ENCODE results near the gene KCNMA1.

Gene KCNMA1

DNA sequence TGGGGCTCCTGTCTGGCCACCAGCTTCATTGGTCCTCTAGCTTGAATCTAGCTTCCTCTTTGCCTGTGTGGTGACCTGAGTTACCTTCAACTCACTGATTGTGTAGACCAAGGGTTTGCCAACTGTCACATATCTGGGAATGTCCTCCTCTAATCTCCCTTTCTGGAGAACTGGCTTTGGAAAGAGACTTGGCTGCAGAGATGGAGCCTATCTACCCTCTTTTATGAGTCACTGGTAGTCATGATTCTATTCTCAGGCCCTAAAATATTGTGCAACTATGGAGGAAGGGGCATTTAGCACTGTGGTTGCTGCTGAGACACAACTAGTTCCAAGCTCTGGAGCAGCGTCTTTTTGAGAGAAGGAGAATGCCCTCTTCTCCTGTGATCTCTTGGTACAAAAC lies 691.3 kb downstream of the KCNMA1 start:
- no peak for DNase-seq

DNA sequence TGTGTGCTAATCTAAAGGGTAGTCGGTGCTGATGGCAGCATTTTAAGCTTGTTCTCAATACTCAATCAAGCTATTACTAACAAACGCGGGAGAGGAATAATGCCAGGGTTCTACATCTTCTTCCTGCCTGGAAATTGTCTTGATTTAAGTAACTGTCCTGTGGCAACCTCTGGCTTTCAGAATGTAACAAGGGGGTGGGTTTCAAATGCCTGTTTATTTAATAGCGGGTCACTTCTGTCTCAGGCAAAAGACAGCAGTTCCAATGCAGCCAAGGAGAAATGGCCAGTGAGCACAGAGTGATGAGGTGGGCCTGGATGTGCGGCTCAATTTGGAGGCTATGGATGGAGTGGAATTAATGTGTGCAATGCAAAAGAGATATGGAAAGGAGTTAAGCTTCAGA lies 692.4 kb downstream of the KCNMA1 start:
- DNase-seq: no peak

DNA sequence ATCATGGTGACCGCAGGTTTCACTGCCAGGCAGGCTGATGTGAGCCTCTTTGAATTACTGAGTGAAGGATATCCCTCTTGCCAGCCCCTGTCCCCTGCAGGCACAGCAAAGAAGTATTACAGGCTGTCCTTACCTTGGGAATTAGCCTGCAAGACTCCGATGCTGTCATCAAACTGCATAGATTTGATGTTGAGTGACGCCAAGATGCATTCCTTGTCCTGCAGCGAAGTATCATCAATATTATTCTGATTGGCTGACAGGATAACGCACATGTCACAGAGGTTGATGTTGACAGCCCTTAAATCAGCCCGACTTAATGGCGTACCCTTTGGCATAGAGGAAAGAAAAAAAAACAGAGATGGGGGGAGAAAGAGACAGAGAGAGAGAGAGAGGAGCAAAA lies 693.0 kb downstream of the KCNMA1 start:
- no peak for DNase-seq

DNA sequence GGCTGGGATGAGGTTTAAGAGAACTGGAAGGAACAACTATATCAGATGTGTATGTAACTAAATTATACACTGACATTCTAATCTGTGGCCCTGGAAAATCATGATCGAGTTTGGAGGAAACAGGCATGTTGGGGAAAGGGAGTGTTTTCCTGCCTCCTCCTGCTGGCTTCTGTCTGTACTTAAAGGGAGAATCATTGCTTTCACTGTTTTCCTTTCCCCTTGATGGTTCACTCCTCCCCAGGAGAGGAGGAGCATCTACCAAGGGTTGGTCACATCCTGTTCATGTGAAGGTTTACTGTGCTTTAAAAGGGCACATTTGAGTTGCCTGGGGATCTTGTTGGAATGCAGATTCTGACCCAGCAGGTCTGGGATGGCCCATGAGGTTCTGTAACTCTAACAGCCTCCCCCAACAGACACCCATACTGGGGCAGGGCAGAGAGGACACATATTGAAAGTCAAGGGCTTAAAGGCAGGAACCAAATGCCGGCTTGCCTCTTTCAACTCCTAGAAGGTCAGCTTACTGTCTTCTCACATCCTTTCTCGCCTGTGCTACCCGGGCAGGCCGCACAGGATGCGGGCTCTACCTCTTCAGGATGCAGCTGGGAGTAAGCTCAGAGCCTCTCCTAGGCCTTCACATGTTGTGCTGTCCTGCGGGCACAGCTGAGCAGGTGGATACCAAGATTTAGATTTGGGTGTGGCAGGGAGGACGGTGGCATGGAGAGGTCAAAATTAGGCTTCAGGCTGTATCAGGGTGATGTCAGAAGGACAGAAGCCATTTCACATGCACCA lies 694.8 kb downstream of the KCNMA1 start:
- no peak for DNase-seq

DNA sequence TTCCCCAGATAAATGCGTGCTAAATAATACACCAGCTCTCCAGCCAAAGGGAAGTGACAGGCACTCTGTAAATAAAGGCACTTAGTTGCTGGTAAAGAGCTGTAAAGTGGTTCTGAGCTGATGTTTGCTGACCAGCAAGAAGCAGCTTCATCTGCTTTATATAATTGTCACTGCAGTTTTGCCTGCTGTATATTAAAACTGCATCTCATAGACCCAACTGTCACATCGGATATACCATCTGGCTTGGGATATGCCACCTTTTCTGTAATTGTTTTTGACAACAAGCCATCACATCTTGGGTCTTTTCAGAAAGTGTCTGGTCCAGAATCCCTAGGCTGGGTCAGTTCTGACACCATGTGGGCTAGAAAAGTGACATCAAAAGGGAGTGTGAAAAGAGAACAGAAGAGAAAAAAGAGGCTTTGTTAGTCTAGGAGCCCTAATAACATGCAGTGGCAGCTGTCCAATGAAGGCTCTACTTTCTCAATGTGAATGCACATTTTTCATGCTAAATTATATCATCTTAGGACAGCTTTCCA lies 697.6 kb downstream of the KCNMA1 start:
- peak; percentile 47 for DNase-seq

DNA sequence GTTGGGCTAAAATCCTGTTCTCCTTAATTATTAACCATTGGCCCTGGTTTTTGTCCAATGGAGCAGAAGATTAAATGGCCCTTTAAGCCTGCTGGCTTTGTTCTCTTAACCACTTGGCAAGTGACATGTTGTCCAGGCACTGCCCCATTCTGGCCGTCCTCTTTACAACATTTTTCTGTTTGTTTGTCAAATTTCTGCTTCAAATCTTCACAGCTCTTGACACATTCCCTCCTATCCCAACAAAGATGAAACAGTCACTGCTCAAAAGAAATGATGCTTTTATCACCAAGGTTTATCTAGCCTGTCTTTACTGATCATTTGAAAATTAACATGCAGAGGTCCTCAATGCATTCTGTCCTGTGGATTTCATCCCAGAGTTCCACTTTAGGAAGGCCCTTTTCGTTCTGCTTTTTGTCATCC lies 700.4 kb downstream of the KCNMA1 start:
- no peak for DNase-seq

DNA sequence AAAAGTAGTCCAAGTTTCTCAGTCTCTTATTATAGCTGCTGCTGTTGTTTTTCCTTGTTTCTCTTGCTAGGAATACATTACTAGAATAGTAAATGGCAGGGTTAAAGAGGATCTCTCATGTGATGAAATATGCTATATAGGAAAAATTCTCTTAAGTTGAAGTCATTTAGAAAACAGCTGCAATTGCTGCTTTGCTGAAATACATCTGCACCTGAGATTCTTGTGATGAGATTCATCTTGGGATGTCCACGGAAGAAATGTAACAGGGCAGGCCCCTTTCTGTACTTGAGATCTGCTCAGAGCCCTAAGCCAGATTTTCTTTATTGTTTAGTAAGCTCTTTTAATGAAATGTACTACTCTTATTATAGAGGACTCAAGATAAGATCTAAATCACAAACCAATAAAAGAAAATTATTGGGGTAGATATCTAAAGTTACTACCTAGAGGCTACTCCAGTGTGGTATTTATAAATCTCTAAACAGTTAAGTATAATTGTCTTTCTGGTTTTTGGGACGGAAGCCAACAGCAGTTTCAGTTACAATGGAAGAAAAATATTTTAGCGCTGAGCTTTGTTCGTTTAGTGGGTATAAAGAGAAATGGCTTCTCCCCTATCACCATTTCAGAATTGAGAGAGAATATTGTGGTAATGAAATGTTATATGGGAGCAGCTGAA lies 701.5 kb downstream of the KCNMA1 start:
- DNase-seq: no peak

DNA sequence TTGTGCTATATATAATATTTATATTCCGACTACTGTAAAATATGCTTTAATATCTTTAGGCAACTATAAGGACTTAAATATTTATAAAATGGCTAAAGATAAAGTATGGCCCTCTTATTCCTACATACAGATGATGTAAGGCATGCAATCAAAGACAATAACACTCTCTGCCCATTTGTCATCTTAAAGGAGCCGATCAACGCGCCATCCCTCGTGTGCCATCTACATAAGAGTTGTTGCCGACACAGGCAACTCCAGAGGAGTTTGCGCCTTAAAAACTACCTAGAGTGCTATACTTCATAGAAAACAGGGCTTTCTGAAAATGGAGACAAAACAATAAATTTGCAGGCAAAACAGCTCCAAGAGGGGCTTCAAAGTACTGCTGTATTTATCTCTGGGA lies 709.0 kb downstream of the KCNMA1 start:
- DNase-seq: no peak

DNA sequence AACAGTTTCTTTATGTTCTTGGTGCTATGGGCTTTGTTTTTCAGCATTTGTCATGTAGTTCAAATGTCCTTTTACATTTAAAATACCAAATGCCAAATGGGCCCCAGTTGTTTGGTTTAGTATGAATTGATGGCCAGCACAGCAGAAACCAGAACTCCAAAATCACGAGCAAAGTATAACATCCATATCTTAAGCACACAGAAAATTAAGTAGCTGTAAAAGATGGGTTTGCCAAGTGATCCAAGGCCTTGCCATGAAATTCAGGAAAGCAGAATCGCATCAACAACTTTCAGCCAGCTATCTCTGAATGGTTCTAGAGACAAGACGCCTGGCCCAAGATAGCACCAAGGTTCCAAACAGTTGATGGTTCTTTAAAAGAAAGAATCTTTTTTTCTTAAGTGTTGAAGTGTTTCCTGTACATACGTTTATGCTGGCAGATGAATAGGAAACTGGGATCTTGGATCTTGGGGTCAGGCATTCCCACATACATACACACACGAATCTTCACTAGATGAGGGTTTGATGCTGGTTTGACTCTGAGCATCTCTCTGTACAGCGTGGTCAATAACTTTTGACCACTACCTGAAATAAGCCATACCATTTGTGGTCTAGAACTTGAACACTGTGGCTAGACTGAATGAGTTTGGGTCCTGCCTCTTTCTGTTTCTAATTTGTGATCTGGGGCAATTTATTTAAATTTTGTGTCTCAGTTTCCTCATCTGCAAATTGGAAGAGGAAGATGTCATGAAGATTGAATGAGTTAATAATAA lies 711.8 kb downstream of the KCNMA1 start:
- no peak for DNase-seq

DNA sequence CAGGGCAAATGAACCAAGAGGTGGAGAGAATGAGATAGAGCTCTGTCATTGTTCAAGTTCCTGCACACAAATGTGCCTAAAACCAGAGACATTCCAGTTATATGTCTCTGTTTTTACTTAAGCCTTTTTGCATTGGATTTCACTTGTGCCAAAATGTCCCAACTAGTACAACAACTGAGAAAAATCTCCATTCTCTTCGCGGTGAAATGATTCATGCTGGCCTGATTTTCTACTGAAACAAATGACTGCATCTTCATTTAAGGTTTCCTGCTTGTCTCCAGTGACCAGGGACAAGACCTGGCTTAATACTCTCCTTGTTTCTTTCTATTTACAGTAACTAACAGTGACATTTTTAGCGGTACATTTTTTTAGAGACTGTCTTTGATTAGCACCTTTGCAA lies 714.9 kb downstream of the KCNMA1 start:
- DNase-seq: no peak

DNA sequence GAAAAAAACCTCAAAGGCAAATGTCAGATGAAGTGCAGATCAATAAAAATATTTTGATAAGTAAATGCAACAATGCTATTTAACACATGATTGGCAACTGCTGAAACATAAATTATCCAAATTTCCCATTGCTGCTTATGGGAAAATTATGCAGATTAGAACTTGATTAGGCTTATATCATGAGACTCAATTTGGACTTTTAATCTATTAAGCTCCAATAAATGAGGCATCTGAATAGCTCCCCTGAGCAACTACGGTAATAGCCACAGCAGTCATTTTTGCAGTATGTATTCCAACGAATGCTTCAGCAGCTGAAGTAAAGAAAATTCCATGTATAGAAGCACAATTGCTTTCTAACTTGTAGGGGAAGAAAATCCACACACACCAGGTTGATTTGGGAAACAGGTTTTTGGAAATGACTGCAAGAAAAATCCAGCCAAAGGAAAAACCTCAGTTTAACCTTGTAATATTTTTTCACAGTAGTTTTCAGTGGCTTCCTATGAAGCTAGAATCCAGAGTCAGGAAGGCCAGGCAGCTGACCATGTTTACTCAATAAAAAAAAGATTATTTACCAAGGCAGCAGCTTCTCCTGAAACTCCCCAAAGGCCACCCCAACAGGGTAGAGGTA lies 716.1 kb downstream of the KCNMA1 start:
- no peak for DNase-seq

DNA sequence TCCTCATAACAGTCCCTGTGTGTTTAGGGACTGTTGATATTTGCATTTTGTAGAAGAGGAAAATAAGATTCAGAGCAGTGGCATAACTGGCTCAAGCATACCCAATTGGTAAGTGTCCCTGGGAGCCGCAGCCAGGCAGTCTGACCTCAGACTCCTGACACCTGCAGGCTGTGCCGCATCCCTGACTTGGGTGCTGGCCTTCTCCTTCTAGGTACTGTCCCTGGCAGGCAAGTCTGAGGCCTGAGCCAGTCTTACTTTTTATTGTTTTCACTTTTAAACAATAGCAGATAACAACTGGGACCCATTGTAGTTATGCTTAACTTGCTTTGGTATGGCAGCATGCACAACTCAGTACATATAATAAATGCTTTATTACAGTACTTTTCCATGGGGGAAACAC lies 717.0 kb downstream of the KCNMA1 start:
- no peak for DNase-seq

DNA sequence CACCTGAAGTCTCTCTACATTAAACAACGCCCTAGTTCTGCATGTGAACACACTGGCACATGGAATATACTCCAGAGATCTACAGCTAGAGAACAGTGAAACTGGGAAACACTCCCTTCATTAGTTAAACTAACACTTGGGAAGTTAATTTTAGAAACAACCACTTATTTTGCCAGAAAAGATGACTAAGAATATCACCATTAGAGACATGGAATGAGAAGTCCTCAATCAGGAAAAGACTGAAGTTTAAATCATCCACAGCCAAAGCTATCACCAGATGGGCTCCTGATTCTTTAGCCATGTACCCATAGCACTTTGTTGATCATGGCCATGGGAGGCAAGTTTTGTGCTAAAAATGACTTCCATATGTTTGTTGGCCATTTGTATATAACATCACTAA lies 719.5 kb downstream of the KCNMA1 start:
- DNase-seq: no peak

DNA sequence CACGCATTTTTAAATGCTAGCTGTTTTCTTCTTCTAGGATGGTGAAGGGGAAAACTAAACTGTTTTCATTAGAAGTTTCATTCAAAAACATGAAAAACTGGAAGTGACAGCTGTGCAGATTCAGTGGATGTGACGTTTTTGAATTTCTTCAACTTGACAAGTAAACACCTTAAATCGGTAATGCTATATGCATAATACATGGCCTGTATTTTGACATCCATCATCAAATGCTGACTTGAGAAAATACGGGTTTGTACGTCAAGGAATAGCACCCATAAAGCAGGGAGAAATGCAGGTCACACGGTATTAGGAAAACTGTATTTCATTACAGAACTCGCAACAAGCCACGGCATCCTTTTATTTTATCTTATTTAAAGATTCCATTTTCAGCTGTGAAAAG lies 720.5 kb downstream of the KCNMA1 start:
- no peak for DNase-seq

DNA sequence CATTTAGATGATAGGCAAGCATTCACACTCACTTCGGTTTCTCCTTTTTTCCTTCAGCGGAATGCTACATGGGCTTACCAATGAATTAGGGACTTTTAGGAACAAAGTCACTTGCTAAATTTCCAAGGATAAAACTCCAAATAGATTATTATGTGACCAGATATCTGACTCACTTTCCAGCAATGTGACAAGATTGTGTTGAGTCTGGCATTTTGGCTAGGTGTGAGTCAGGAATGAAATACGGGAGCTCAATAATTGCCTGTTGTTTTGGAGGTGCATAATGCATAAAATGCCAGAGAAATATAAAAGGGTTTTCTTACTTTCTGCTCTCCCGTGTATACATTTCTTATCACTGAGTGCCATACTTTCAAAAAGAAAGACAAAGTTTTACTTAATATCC lies 721.1 kb downstream of the KCNMA1 start:
- no peak for DNase-seq

DNA sequence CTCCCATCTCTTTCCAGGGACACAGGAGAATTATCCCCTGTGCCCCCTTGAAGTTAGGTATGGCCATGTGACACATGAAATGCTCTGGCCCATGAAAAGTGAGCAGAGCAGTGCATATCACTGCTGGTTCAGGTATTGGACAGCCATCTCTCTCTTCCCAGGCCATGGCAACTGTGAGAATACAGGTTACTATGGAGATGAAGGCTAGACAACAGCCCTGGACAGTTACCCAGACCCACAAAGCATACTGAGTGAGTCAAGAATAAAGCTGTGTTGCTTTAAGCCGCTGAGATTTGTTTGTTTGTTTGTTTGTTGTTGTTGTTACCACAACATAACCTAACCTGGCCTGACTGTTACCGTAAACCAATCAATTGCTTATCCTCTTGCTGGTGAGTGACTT lies 722.3 kb downstream of the KCNMA1 start:
- DNase-seq: no peak

DNA sequence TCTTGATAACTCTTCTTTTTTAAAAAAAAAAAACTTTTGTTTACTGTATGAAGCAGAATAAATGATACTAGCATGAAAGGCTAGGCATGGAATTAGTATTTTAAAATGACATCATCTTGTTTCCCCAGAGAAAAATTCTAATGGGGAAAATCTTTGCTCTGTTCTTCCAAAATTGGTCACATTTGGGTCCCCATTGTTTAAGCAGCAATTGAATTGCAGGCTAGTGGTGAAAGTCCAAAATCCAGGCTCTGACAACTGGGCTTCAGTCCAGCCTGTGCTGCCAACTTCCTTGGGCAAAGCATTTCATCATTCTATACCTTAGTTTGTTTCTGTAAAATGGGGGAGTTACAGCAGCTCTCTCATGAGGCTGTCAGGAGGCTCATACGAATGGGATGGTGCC lies 726.4 kb downstream of the KCNMA1 start:
- DNase-seq: no peak

DNA sequence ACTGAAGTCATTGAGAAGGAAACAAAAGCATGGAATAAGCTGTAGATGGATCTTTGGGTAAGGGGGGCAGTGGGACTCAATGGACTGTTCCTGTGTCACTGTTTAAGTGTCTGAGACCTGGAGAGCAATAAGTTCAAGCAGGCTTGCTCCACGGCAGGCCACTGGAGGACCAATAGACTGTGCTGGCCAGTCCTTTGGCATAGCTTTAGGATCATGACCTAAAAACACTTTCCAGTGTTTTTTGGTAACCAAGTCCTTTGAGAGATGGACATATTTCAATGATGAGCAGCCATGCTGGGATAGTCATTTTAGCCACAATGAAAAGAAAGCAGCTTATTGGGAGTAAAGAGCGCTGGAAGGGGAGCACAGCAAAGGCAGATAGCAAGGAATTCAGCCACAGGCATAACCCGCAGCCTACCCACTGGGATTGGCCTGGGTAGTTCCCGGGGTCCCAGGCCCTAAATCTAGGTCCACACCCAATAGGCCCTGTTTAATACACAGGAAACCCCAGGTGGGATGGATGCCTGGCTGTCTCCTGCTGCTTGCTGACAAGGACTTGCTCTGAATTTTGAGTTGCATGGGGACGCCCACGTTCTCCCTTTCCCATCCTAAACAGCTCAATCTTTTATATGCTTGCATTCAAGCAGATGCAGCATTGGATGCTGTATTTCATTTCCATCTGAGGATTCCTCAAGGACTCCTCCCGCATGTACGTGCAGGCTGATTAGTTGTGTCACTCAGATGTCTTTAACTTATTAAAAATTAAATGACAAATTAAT lies 727.2 kb downstream of the KCNMA1 start:
- no peak for DNase-seq

DNA sequence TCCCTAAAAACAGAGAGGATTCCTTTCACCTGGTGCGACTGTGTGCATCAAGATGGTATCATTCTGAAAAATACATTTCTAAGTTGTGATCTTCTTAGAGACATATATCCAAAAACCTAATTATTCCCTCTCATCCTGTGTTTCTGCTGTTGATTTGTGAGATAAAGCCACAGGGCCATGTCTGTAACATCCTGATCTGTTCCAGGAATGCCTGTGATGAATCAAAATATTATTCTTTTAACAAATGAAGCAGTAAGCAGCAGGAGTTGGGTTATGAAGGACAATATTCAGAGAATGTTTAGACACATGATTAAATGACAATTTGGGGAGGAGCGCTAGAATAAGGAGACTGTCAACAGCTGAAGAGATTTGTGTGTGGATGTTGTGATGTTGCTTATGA lies 731.4 kb downstream of the KCNMA1 start:
- DNase-seq: no peak

DNA sequence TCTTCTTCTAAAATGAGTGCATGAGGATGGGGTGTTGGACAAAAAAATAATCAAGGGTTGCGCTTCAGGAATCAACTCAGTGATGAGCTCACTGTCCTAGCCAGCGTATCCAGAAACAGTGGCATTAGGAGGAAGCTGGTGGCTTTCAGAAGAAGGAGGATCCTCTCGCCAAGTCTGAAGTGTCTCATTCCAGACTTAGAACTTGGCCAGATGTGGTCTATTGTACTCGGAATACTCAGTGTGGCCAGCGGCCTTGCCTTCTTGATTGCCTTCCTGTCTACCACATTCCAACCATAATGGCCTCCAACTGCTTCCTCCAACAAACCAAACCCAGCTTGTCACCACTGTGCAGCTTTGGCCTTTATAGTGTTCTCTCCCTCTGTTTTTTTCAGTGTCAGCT lies 732.4 kb downstream of the KCNMA1 start:
- DNase-seq: no peak

DNA sequence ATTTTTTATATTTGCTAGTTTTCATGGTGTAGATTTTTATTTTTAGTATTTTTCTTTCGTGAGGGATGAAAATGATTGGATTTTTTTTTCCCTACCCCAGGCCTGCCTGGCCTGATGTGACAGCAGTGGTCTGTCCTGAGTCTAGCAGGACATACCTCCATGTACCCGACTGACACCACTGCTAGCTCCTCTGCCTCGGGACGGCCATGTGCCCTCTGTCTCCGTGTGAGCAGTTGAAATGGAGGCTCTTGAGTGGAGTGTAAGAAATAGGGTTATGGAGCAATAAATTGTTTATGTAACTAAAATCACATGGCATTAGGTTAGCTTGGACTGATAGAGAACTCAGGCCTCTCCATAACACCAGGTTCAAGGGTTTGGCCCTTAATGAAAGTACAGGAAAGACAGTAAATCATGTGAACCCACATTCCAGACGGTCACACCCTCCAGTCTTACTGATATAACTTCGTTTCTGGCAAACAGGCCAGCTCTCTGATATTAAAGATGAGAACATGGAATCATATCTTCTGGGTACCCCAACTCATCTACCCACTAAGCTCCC lies 734.1 kb downstream of the KCNMA1 start:
- DNase-seq: no peak

DNA sequence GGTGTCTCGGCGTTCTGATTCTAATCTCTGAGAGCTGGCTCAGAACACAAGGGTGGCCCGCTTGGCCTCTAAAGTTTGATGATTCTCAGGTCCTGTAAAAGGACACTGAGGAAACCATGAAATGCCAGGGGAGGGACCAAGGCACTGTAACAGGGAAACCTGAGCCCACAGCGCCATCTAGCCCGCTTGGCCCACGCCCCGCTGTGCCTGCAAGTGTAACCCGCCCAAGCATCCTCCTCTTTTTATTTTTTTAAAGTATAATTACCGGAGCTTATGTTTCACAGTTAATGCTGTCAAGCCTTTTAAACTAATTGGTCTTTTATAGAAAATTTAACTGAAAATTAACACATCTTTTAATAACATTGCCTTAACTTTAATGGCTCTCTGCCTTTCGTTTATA lies 734.7 kb downstream of the KCNMA1 start:
- DNase-seq: no peak

All from NCI-H1092 treated with DMSO at 0.1 percent for 48 hours (cell line).